T-helper 2 cell (primary cell): ENCODE measurements around the gene EFCAB12.
"Not testable (repeated sequence)": the region's sequence is repeated elsewhere in the genome, so short reads cannot be mapped to it uniquely, and the experiment has no call there.

Experiments
- DNase-seq, 5 experiments: peaks; one replicate each; pipeline versions ENCODE4 v3.0.0 to v3.0.0-alpha.2; 2012 to 2022

The EFCAB12 gene

GRCh38 chr3:129391583-129391982 lies 36.9 kb downstream of the EFCAB12 start:
- not testable (repeated sequence) for DNase-seq

- no peak for DNase-seq
Measured at GRCh38 chr3:129389572-129389937, 38.9 kb downstream of the EFCAB12 start.

GRCh38 chr3:129388791-129389571 lies 39.5 kb downstream of the EFCAB12 start:
- not testable (repeated sequence) for DNase-seq

GRCh38 chr3:129387487-129387886 lies 40.9 kb downstream of the EFCAB12 start:
- DNase-seq = no peak

- no peak for DNase-seq
Measured at GRCh38 chr3:129386984-129387383, 41.5 kb downstream of the EFCAB12 start.

GRCh38 chr3:129385507-129385906 lies 42.9 kb downstream of the EFCAB12 start:
- not testable (repeated sequence) for DNase-seq

- no peak for DNase-seq
Measured at GRCh38 chr3:129384594-129385323, 43.7 kb downstream of the EFCAB12 start.

GRCh38 chr3:129384103-129384502 lies 44.3 kb downstream of the EFCAB12 start:
- not testable (repeated sequence) for DNase-seq

GRCh38 chr3:129383292-129383860 lies 45.1 kb downstream of the EFCAB12 start:
- peak in 2 of 5 experiments; percentile 7 to 48 for DNase-seq

- no peak for DNase-seq
Measured at GRCh38 chr3:129382366-129382765, 46.1 kb downstream of the EFCAB12 start.

GRCh38 chr3:129379582-129380358 lies 48.7 kb downstream of the EFCAB12 start:
- no peak for DNase-seq

GRCh38 chr3:129378949-129379348 lies 49.5 kb downstream of the EFCAB12 start:
- no peak for DNase-seq

- DNase-seq = no peak
Measured at GRCh38 chr3:129377615-129378014, 50.8 kb downstream of the EFCAB12 start.

- DNase-seq = no peak
Measured at GRCh38 chr3:129375099-129375498, 53.3 kb downstream of the EFCAB12 start.

GRCh38 chr3:129371041-129371826 lies 57.2 kb downstream of the EFCAB12 start:
- no peak for DNase-seq

- DNase-seq = peak in 1 of 5 experiments; percentile 57
Measured at GRCh38 chr3:129370248-129370964, 58.0 kb downstream of the EFCAB12 start.

- DNase-seq = no peak
Measured at GRCh38 chr3:129369711-129370110, 58.7 kb downstream of the EFCAB12 start.

GRCh38 chr3:129367821-129368220 lies 60.6 kb downstream of the EFCAB12 start:
- DNase-seq = no peak

GRCh38 chr3:129366312-129366831 lies 62.1 kb downstream of the EFCAB12 start:
- no peak for DNase-seq

- no peak for DNase-seq
Measured at GRCh38 chr3:129365296-129366136, 62.9 kb downstream of the EFCAB12 start.
